Stimulated activated naive CD8-positive, alpha-beta T cell treated with anti-CD3 and anti-CD28 coated beads, Interleukin-15, Interleukin-2, amounts not matched to agents 100 U/mL and 50 U/mL, for 24 hours (primary cell): Measurements from ENCODE around the gene TEX52.
"Not testable (repeated sequence)": the region's sequence is repeated elsewhere in the genome, so short reads cannot be mapped to it uniquely, and the experiment has no call there.

Source experiments
- ATAC-seq: fragments of 150-1000 bp; cut with Tn5 transposase; one replicate; pipeline ENCODE4 v1.10.0; 2021
- DNase-seq: peaks from one replicate; pipeline ENCODE4 v3.0.0; 2021

The TEX52 gene

DNA sequence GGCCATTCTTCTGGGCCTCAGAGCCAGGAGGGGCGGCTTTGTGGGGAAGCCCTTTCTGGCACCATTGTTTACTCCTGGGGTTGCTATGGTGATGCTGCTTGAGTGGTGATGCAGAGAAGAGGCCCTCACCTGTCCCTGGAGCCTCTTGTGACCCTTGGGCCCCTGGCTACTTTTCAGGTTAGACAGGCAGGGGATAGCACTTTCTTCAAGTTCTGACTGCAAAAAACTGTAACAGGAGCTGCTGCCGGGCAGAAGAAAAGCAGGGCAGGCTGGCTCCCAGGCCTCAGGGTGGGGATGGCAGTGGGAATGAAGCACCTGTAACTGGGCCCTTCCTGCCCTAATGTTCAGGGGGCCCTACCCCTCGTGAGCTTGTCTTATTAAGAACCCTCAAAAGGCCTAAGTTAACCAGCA is at the start of gene TEX52:
Gene TEX52, minus strand, starts transcription at position 19 of the 411 bp plus-strand sequence. Its CDS starts 13 bp downstream, at position 6.
- DNase-seq = no peak
- ATAC-seq = no peak

DNA sequence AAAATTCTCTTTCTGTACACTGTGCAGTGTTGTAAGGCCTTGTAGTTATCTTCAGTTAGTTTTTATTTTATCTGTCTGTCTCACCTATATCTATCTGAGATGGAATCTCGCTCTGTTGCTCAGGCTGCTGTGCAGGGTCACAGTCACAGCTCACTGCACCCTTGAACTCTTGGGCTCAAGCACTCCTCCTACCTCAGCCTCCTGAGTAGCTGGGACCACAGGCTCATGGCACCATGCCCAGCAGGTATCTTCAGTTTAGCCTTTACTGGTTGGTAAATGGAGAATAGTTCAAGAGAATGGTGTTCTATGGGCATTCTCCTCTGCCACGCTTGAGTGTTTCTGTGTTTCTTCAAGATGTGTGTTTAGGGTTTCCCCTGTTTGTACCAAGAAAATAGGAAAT is 47.4 kb upstream of the TEX52 start:
- no peak for ATAC-seq
- DNase-seq = no peak

DNA sequence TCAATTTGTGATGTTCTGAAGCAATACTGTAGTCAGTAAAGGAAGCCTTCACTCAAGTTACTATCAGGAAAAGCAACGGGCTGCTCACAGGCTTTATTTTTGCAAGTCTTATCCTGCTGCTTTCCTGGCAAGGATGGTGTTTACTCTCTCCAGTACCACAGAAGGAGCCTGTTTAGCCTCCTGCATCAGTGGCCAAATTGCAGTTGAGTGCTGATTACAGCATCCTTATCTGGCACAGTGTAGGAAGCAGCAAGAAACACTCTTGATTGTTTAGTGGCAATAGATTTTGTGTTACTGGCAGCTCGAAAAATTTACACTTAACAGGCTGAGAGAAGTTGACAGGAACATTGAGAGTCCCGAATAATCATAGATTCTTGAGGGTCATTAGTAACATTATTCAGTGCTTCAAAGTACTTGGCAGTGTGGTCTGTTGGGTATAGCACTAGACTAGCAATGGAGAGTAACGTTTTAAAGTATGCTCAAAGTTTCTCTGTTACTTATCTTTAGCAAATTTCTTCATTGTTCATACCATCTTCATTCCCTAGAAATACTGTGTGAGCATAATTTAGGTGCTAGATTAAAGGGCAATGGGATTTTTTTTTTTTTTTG is 45.5 kb upstream of the TEX52 start:
- DNase-seq (no peak), ATAC-seq (no peak)

DNA sequence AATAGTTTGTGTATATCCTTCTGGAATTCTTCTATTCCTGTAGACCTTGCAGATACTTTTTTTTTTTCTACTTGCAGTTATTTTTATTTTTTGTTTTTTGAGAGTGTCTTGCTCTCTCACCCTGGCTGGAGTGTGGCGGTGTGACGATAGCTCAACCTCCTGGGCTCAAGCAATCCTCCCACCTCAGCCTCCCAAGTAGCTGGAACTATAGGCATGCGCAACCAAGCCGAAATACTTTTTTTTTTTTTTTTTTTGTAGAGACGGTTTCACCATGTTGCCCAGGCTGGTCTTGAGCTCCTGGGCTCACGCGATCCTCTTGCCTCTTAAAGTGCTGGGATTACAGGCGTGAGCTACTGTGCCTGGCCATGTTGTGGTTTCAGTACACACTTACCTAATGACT is 43.8 kb upstream of the TEX52 start:
- ATAC-seq (no peak), DNase-seq (no peak)

DNA sequence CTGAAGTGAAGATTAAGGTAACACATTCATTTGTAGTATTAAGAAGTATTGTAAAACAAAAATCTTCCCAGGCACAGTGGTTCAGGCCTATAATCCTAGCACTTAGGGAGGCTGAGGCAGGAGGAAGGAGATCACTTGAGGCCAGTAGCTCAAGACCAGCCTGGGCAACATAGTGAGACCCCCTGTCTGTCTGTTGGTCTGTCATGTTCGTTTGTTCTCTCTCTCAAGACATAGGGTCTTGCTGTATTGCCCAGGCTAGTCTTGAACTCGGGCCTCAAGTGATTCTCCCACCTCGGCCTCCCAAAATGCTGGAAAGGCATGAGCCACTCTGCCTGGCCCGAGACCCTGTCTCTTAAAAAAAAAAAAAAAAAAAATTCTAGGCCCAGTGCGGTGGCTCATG is 40.6 kb upstream of the TEX52 start:
- no peak for DNase-seq
- ATAC-seq = no peak

DNA sequence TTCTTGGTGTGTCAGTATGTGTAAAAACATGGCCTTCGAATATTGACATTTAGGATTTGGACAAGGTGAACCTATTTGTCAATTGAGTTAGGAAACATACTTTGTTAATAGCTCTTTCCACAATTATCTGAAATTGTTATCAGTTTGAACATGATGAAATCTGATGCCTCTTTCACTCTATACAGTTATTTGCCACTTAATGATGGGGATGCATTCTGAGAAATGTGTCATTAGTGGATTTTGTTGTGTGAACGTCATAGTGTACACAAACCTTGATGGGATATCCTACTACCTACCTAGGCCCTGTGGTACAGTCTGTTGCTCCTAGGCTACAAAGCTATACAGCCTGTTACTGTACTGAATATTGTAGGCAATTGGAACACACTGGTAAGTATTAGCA is 38.7 kb upstream of the TEX52 start:
- ATAC-seq = no peak
- DNase-seq = no peak

DNA sequence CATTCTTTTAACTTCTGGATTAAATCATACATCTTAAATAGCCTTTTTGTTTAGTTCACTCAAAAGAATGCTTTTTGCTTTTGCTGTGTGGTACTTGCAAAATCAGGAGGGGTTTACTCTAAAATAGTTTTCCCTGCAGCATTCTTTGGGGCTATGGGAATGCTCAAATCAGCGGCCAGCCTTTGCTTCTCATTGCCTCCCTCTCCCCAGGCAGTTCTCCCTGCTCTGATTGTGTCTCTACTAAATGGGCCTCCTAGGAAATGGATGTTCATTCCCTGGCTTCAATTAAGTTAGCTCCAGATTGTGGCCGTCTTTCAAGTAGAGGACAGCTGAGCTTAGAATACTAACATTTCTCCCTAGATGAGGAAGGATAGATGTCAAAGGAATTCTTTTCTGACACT is 38.2 kb upstream of the TEX52 start:
- DNase-seq = no peak
- no peak for ATAC-seq

DNA sequence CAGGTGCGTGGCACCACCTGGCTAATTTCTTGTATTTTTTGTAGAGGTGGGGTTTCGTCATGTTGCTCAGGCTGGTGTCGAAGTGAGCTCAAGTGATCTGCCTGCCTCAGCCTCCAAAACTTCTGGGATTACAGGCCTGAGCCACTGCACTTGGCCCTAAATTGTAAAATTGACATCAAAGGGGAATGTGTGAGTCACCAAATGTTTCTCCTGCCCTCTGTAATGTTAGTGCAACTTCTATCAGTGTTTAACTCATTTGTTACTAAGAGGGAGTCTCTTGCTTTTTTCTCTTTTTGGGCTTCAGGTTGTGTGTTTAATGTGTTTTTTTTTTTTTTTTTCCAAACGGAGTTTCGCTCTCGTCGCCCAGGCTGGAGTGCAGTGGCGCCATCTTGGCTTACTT is 36.2 kb upstream of the TEX52 start:
- ATAC-seq (no peak), DNase-seq (no peak)

DNA sequence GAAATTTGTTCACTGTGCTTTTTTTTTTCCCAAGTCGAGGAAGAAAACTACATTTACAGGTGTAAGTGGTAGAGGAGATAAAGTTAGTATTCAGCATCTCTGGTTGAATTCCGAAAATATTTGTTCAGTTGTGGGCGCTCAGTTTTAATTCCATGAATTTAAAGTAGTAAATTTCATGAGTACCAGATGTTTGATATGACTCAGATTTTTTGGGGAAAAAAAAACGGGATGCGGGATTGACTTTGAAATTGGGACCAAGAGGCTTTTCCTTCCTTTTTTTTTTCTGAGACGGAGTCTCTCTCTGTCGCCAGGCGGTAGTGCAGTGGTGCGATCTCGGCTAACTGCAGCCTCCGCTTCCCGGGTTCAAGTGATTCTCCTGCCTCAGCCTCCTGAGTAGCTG is 35.4 kb upstream of the TEX52 start:
- no peak for DNase-seq

DNA sequence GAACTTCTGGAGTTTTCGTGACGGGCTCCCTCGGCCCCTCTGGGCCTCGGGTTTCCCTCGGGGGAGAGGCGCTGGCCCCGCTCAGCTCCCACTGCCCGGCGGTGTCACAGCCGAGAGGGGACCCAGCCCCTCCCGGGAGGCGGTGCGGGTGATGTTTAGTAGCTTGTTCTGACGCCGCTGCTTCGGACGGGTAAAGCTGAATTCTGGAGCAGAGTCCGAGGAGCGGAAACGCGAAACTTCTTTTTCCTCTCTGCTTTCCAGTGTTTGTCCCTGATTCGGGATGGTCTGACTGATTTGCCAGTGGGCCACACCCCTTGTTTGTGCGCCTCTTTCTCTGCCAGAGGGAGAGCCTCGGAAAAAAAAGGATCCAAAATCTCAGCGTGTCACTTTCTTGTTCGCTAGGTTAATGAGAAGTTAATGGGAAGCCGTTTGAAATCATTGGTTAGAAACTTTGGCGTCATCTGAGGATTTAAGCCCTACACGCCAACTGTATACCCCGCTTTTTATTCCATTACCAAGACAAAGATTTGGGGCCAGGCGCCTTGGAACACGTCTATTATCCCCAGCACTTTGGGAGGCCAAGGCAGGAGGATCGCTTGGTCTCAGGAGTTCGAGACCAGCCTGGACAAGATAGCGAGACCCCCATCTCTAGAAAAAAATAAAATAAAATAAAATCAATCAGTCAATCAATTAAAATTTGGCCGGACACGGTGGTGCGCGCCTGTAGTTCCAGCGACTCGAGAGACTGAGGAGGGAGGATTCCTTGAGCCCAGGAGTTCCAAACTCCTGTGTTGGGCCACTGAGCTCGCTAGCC is 34.6 kb upstream of the TEX52 start:
- peak; percentile 50 for DNase-seq
- ATAC-seq = no peak

More for the DNA sequence above, 35.4 kb upstream of the TEX52 start:
- no peak for ATAC-seq

DNA sequence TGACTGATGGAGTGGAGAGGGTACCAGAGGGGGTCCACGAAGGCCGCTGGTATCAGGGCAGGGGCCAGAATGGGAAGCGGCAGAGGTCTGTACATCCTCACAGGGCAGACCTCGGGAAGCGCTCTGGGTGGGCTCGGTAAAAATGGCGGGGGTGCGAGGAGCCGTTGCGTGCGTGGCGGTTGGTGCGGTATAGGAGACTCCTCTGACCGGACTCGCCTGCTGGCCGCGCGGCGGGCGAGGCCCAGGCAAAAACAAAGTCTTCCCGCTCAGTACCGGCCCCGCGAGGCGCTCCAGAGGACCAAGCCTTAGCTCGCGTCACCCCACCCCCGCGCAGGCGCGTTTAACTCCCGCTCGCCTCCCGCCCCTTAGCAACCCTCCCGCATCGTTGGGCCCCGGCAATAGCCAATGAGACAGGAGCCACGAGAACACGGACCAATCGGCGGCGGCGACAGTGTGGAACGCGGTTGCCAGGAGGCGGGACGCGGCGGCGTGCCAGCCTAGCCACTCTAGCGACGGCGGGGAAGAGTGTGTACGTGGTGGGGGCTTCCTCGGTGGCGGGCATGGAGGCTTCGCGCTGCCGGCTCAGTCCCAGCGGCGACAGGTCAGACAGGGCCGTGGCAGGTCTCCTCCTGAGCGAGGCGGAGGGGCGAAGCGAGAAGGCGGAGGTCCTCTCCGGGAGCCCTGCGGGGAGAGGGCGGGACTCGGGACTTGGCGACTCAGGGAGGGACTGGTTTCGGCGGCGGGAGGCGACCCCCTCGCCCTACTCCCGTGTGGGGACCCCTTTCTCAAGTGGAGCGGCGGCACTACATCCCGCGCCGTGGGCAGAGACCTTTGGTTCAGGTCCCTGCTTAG is 33.8 kb upstream of the TEX52 start, which contains the start of gene TULP3:
Gene TULP3, plus strand, starts transcription at position 504 of the 852 bp plus-strand sequence. Its CDS starts 57 bp downstream, at position 561.
- peak; percentile 98 for ATAC-seq

DNA sequence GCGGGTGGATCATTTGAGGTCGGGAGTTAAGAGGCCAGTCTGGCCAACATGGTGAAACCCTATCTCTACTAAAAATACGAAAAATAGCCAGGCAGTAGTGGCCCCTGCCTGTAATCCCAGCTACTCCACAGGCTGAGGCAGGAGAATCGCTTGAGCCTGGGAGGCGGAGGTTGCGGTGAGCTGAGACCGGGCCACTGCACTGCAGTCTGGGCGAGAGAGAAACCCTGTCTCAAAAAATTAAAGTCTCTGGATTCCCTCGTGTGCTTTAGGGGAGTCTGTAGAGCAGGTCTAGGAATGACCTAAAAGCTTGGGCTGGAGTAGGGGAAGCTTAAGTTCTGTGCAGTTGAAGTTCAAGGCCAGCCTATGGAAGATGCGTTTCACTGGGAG is 33.2 kb upstream of the TEX52 start:
- ATAC-seq (no peak), DNase-seq (no peak)

More for the DNA sequence above, 33.8 kb upstream of the TEX52 start, which contains the start of gene TULP3:
- peak; percentile 97 for DNase-seq

DNA sequence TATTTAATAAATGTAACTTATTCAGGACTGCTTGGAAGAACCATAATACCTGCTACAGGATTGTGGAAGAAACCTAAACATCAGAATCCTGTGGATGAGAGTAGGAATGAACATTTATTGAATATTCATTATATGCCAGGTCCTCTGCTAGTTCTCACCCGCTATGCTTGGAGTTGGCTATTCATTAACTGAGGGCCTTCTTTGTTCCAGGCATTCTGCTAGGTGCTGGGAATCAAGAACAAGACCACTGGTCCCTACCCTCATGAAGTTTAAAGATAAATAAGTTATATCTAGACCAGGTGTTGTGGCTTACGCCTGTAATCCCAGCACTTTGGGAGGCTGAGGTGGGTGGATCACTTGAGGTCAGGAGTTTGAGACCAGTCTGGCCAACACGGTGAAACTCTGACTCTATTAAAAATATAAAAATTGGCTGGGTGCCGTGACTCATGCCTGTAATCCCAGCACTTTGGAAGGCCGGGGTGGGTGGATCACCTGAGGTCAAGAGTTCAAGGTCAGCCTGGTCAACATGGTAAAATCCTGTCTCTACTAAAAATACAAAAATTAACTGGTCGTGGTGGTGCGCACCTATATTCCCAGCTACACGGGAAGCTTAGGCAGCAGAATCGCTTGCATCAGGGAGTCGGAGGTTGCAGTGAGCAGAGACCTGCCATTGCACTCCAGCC is 30.1 kb upstream of the TEX52 start:
- DNase-seq (no peak), ATAC-seq (no peak)

DNA sequence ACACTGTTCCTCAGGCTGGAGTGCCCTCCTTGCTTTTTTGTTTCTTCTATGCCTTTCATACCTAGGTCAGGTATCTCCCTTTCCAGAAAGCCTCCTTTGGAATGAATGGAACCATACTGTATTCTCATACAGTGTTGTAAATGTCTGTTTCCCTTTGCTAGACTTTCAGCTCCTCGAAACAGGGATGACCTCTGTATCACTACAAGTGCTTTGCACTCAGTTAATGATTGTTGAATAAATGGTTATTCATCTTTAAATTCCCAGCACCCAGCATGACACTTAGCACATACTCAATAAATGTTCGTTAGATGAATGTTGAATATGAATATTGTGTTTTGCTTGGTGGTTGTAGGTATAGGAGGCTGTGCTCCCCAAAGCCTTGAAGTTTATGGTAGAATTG is 28.0 kb upstream of the TEX52 start:
- ATAC-seq (no peak), DNase-seq (no peak)

DNA sequence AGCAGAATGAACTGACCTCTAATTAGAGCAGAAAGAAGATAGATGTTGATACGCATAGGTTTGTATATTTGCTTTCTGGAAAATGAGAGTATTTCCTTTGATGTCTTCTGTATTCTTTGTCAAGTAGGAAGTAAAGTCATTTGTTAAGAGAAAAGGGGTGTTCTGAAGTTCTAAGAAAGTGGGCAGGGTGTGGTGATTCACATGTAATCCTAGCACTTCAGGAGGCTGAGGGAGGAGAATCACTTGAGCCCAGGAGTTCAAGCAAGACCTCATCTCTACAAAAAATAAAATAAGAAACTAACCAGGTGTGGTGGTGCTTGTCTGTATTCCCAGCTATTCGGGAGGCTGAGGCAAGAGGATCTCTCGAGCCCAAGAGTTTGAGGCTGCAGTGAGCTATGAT is 23.0 kb upstream of the TEX52 start:
- DNase-seq = no peak
- no peak for ATAC-seq

DNA sequence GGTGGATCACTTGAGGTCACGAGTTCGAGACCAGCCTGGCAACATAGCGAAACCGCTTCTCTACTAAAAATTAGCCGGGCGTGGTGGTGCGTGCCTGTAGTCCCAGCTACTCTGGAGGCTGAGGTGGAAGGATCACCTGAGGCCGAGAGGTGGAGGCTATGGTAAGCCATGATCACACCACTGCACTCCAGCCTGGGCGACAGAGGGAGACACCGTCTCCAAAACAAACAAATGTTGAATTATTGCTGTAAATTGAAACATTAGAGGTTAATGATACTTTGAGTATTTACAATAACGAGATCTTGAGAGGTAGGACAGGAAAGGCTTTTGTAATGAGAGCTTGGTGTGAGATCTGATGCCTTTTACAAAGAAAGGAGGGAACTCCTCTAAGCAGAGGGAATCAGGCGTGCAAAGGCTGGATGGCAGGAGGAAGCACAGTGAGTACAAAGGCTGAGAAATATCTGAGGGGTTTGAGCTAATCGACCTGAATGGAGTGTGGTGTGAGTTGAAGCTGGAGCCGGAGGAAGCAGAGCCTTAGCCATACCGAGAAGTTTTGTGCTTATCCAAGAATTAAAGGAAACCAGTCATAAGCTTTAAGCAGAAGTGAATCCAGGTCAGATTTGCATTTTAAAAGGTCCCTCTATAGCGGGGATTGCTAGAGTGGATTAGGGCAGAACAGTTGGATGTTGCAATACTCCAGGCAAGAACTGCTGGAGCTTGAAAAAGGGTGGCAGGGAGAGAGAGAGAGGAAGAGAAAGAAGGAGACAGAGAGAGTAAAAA is 21.3 kb upstream of the TEX52 start:
- DNase-seq (no peak), ATAC-seq (no peak)

DNA sequence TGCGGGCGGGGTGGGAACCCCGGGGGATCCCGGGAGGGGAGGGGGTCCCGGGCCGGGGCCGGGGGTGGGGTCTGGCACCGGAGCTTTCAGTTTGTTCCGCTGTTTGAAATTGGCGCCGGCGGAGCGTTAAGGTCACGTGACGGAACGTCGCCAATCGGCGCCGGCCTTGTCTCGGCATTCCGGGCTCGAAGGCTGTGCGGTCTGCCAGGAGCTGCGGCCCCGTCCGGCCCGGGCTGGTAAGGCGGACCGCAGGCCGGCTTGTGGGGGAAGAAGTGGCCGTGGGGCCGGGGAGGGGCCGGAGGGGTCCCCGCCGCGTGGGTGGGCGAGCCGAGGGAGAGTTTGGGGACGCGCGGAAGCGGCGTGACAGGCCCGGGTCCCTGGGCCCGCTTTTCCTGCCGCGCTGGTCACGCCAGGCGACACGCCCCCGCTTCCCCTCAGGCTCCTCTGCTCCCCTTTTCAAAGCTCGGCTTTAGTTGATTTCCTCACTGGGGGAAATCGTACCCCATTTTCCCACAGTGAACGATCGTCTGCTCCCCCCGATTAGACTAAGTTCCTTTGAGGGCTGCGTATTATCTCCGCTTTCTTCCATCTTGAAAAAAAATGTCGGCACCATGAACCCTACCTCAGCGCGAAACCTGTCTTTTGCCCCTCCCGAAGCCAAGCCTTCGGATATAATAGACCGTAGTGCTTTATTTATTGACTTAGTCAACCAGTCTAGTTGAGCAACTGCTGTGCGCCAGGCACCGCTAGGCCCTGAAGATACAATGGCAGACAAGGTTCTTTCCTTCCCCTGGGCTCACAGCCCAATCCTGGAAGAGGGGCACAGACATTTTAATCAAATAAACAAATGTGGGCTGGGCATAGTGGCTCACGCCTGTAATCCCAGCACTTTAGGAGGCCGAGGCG is 20.5 kb upstream of the TEX52 start, which contains the start of the genes FOXM1 and RHNO1:
Gene FOXM1, minus strand, starts transcription at position 128 of the 906 bp plus-strand sequence. CDS start 2,696 bp downstream, outside the sequence.
Gene RHNO1, plus strand, starts transcription at position 177 of the 906 bp plus-strand sequence. CDS start 8,144 bp downstream, outside the sequence.
- peak; percentile 89 for DNase-seq
- peak; percentile 85 for ATAC-seq

DNA sequence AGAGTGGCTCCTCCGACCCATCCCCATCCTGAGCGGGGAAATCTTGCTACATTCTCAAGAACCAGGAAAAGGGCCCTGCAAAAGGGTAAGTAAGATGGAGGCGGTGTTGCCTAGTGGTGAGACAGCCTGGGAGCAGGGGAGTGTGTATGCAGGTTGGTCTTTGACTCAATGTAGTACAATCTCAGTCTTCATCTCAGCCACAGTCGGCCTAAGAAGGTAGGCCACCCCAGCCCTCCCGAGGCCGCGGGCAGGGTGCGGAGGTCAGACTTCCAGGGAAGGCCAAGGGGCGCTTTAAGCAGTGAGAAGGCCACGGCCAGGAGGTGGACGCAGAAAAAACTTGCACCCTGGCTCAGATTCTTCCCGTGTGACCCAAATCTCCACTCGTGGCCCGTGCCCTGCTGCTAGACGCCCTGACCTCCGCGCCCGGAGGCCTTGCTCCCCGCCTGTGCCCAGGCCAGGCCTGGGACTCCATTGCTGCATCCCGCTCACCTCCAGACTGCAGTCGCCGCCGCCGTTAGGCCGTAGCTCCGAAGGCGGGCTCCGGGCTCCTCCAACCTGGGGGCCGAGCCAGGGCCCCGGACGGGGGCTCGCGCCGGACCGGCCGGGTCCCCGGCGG is 19.7 kb upstream of the TEX52 start:
- DNase-seq (peak; percentile 42), ATAC-seq (peak; percentile 77)

DNA sequence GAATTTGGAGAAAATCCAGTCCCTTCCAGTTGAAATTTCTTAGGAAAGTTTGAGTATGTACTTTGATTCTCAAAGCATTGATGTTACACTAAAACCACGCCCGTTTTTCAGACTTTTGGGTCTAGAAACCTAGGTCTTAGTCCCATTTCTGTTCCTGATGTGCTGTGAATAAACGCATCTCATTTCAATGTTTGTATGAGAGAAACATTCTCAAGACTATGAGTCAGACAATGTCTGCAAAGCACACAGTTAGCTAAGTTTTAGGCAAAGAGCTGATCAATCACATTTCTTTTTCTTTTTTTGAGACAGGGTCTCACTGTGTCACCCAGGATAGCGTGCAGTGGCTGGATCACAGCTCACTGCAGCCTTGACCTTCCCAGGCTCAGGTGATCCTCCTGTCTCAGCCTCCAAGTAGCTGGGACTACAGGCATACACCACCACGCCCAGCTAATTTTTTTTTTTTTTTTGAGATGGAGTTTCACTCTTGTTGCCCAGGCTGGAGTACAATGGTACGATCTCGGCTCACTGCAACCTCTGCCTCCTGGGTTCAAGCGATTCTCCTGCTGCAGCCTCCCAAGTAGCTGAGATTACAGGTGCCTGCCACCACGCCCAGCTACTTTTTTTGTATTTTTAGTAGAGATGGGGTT is 12.3 kb upstream of the TEX52 start:
- ATAC-seq, DNase-seq: not testable (repeated sequence)
